PFSK-1 (cell line): ENCODE data around the gene BCLAF1.

Experiments
- FOXP2 ChIP-seq: optimal IDR thresholded peaks from 2 replicates; pipeline ENCODE3; 2011; ENCODE audit warnings: borderline replicate concordance, control low read depth, inconsistent platforms; ENCODE audit not compliant: insufficient read depth; ENCODE audit errors: extremely low read length, extremely low read depth
- POLR2AphosphoS5 ChIP-seq: IDR thresholded peaks from 2 replicates; pipeline ENCODE4 v1.6.1; 2012; ENCODE audit warnings: low read depth, mild to moderate bottlenecking, control low read depth, low read length, moderate library complexity
- SIN3A ChIP-seq: IDR thresholded peaks from 2 replicates; pipeline ENCODE4 v1.6.1; 2012; ENCODE audit warnings: mild to moderate bottlenecking, low read length, moderate library complexity, borderline replicate concordance; ENCODE audit not compliant: insufficient read depth
- TAF1 ChIP-seq: IDR thresholded peaks from 2 replicates; pipeline ENCODE4 v1.6.1; 2012; ENCODE audit warnings: low read length, control low read depth, borderline replicate concordance; ENCODE audit not compliant: insufficient read depth
- TF ChIP-seq, protein P1 (sequence below), 2 experiments: IDR thresholded peaks; 2 replicates each; pipeline versions ENCODE4 v1.6.1 to v1.8.0; 2011 to 2012; ENCODE audit warnings: low read depth in 2 of 2, low read length in 2 of 2, control low read depth in 1 of 2, inconsistent platforms in 1 of 2, mild to moderate bottlenecking in 1 of 2, moderate library complexity in 1 of 2; ENCODE audit not compliant: insufficient read depth in 1 of 2

BCLAF1 gene

DNA sequence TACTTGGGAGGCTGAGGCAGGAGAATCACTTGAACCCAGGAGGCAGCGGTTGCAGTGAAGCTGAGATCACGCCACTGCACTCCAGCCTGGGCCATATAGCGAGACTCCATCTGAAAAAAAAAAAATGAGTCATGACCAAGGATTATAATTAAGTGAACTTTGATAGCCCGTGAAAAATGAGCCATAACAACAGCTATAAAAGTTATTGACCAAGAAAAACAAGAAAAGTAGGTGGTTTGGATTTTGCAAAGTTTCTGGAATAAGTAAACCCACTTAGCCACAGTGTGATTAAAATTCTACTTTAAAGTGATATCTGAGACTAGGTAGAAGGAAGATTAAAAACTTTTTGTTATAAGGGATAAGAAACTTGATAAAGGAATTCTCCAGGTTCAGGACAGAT lies 25.9 kb upstream of the BCLAF1 start:
- TF ChIP-seq SIN3A = no peak
- TF ChIP-seq POLR2AphosphoS5 = no peak
- TF ChIP-seq FOXP2 = no peak

DNA sequence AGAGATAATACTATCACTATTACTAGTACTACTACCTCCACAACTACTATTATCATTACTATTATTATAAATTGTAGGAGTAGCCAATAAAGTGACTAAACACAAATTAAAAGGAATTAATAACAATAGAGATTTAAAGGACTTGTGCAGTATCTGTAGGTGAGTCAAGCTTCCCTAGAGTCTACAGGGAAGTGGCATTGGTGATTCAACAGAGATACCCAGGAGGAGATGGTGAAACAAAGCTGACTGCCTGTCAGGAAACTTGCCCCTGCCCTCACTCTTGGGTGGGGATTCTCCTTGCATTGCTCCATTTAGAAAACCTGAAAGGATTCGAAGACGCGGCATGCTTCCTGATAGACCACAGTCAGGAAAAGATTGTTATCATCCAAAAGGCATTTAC lies 23.3 kb upstream of the BCLAF1 start:
- no peak for TF ChIP-seq TAF1
- TF ChIP-seq POLR2AphosphoS5 = no peak
- TF ChIP-seq, protein P1, sequence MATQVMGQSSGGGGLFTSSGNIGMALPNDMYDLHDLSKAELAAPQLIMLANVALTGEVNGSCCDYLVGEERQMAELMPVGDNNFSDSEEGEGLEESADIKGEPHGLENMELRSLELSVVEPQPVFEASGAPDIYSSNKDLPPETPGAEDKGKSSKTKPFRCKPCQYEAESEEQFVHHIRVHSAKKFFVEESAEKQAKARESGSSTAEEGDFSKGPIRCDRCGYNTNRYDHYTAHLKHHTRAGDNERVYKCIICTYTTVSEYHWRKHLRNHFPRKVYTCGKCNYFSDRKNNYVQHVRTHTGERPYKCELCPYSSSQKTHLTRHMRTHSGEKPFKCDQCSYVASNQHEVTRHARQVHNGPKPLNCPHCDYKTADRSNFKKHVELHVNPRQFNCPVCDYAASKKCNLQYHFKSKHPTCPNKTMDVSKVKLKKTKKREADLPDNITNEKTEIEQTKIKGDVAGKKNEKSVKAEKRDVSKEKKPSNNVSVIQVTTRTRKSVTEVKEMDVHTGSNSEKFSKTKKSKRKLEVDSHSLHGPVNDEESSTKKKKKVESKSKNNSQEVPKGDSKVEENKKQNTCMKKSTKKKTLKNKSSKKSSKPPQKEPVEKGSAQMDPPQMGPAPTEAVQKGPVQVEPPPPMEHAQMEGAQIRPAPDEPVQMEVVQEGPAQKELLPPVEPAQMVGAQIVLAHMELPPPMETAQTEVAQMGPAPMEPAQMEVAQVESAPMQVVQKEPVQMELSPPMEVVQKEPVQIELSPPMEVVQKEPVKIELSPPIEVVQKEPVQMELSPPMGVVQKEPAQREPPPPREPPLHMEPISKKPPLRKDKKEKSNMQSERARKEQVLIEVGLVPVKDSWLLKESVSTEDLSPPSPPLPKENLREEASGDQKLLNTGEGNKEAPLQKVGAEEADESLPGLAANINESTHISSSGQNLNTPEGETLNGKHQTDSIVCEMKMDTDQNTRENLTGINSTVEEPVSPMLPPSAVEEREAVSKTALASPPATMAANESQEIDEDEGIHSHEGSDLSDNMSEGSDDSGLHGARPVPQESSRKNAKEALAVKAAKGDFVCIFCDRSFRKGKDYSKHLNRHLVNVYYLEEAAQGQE (IDR thresholded peaks at IDR 0.05; ENCODE audit: insufficient read depth in 1 of 2, low read depth in 2 of 2, low read length in 2 of 2) = no peak
- no peak for TF ChIP-seq FOXP2
- no peak for TF ChIP-seq SIN3A

DNA sequence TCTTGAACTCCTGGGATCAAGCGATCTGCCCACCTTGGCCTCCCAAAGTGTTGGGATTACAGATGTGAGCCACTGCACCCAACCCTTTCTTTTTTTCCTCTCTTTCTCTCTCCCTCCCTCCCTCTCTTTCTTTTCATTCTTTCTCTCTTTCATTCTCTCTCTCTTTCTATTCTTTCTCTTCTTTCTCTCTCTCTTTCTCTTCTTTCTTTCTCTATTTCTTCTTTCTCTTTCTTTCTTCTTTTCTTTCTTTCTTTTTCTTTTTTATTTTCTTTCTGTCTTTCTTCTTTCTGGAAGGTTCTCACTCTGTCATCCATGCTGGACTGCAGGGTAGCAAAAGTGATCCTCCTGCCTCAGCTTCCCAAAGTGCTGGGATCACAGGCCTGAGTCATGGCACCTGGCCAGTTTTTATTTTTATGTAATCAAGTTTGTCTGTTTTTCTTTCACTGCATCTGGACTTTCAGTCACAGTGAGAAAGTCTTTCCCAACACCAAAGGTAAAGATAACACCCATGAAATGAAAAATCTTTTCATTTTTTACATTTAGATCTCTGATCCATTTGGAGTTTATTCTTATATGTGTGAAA lies 20.2 kb upstream of the BCLAF1 start:
- no peak for TF ChIP-seq TAF1

DNA sequence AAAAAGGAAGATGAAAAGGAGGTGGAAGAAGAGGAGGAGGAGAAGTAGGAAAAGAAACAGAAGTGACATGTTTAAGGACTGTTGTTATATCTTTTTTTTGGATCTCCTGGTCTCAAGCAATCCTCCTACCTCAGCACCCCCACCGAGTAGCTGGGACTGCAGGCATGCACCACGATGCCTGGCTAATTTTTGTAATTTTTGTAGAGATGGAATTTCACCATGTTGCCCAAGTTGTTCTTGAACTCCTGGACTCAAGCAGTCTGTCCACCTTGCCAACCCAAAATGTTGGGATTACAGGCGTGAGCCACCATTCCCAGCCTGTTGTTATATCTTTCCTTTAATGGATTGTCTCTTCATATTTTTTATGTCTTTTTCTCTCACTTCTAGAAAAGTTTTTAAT lies 19.5 kb upstream of the BCLAF1 start:
- TF ChIP-seq SIN3A = no peak
- no peak for TF ChIP-seq FOXP2
- TF ChIP-seq POLR2AphosphoS5 = no peak
- TF ChIP-seq, protein P1 (IDR thresholded peaks at IDR 0.05; ENCODE audit: insufficient read depth in 1 of 2, low read depth in 2 of 2, low read length in 2 of 2) = no peak
- TF ChIP-seq TAF1 = no peak

DNA sequence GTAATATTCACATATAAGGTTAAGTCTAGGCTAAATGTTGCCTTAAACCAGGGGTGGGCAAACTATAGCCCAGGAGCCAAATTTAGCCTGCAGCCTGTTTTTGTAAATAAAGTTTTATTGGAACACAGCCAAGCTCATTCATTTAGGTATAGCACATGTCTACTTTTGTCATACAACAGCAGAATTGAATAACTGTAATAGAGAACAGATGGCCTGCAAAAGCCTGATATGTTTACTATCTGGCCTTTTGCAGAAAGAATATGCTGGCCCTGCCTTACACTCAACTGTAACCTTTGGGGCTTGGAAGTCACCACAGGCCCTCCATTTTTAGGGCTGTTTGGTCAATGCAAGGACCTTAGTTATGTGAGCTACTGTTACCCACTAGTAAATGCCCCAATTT lies 17.7 kb upstream of the BCLAF1 start:
- TF ChIP-seq SIN3A (no peak), FOXP2 (no peak), POLR2AphosphoS5 (no peak), TAF1 (no peak)
- TF ChIP-seq, protein P1 (IDR thresholded peaks at IDR 0.05; ENCODE audit: insufficient read depth in 1 of 2, low read depth in 2 of 2, low read length in 2 of 2) = no peak

DNA sequence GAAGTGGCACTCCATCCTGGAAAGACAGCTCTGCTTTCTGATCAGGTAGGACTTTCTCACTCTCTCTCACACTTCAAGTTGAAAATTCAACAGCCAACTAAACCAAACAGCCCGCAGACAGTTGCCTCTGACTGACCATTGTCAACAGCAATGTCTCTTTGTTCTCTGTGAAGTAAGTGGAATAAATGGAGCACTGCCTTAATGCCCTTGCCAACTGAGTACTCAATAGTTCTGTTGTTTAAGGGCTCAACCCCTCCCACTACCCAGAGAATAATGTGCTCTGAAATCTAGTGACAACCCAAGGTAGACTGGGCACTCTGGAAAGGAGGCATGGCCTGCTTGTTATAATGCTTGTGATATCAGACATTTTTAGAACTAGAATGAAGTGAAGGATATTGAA lies 16.8 kb upstream of the BCLAF1 start:
- TF ChIP-seq FOXP2 (no peak), POLR2AphosphoS5 (no peak), TAF1 (no peak)
- TF ChIP-seq, protein P1 (IDR thresholded peaks at IDR 0.05; ENCODE audit: insufficient read depth in 1 of 2, low read depth in 2 of 2, low read length in 2 of 2) = no peak
